Osteocyte (in vitro differentiated cells): Measurements from ENCODE around the gene LCE1A. TPM values are rescaled to one million over a fixed set of nuclear protein-coding genes. Genes with fewer than 3 reads are reported as not detected.

Experiments
- DNase-seq: peaks from one replicate; pipeline ENCODE4 v3.0.0; 2021; ENCODE audit warnings: mixed read lengths; ENCODE audit not compliant: unreplicated experiment; ENCODE audit errors: extremely low spot score
- H3K27ac Mint-ChIP-seq: one replicate; pipeline ENCODE4 v1.8.0; 2021; ENCODE audit warnings: mild to moderate bottlenecking, mixed read lengths; ENCODE audit not compliant: unreplicated experiment
- H3K27me3 Mint-ChIP-seq: one replicate; pipeline ENCODE4 v1.8.0; 2021; ENCODE audit warnings: mixed read lengths; ENCODE audit not compliant: unreplicated experiment
- H3K36me3 Mint-ChIP-seq: one replicate; pipeline ENCODE4 v1.8.0; 2021; ENCODE audit warnings: mixed read lengths; ENCODE audit not compliant: unreplicated experiment
- H3K4me1 Mint-ChIP-seq: one replicate; pipeline ENCODE4 v1.8.0; 2021; ENCODE audit warnings: mixed read lengths; ENCODE audit not compliant: unreplicated experiment
- H3K4me3 Mint-ChIP-seq: one replicate; pipeline ENCODE4 v1.8.0; 2021; ENCODE audit warnings: mild to moderate bottlenecking, moderate library complexity, mixed read lengths; ENCODE audit not compliant: unreplicated experiment
- H3K9me3 Mint-ChIP-seq: one replicate; pipeline ENCODE4 v1.8.0; 2021; ENCODE audit warnings: mixed read lengths; ENCODE audit not compliant: unreplicated experiment
- long read RNA-seq: library from polyadenylated mRNA; unstranded; transcript quantifications from one replicate; pipeline ENCODE4 v2.0.0, GENCODE V29; 2021
- total RNA-seq: library from RNA; stranded (reverse); gene quantifications from 2 replicates; pipeline ENCODE4 v1.2.1, GENCODE V29; 2021
- TF ChIP-seq, protein P1 (sequence below): fragments of 200-600 bp; sonication (generic); IDR thresholded peaks from 2 replicates; pipeline ENCODE4 v1.5.0; 2021; ENCODE audit warnings: antibody characterized with exemption, mild to moderate bottlenecking, moderate library complexity

The LCE1A gene, protein sequence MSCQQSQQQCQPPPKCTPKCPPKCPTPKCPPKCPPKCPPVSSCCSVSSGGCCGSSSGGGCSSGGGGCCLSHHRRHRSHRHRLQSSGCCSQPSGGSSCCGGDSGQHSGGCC
- total RNA-seq, result not detected in 2 replicates
- long read RNA-seq, result 0 reads

DNA sequence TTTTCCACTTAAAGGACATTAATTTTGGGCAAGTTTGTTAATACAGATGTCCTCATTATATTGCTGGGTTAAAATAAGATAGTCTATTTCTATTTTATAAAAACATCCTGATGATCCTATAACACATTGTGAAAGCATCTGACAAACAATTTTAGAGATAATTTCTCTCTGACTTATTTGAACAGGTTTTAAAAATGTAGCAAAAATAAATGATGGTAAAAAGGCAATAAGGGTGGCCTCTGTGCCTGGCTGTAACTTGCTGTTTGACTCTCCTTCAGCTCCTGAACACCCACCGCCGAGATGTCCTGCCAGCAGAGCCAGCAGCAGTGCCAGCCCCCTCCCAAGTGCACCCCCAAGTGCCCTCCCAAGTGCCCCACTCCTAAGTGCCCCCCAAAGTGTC lies at the start of gene LCE1A:
TSS of gene LCE1A (plus strand) at position 301 of the 400 bp plus-strand sequence. CDS start at position 301, 0 bp downstream.
- no peak within 1 kb of the TSS for H3K4me3 Mint-ChIP-seq
- TF ChIP-seq, protein P1, sequence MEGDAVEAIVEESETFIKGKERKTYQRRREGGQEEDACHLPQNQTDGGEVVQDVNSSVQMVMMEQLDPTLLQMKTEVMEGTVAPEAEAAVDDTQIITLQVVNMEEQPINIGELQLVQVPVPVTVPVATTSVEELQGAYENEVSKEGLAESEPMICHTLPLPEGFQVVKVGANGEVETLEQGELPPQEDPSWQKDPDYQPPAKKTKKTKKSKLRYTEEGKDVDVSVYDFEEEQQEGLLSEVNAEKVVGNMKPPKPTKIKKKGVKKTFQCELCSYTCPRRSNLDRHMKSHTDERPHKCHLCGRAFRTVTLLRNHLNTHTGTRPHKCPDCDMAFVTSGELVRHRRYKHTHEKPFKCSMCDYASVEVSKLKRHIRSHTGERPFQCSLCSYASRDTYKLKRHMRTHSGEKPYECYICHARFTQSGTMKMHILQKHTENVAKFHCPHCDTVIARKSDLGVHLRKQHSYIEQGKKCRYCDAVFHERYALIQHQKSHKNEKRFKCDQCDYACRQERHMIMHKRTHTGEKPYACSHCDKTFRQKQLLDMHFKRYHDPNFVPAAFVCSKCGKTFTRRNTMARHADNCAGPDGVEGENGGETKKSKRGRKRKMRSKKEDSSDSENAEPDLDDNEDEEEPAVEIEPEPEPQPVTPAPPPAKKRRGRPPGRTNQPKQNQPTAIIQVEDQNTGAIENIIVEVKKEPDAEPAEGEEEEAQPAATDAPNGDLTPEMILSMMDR, result no peak
- no peaks in the 10 kb centered on the region for H3K4me1 Mint-ChIP-seq
- DNase-seq, result no peak
- H3K27me3 Mint-ChIP-seq, result no peaks in the 10 kb centered on the region
- no peaks in the 10 kb centered on the region for H3K36me3 Mint-ChIP-seq
- peaks cover 4% of the 10 kb centered on the region for H3K9me3 Mint-ChIP-seq
- no peak within 1 kb of the TSS for H3K27ac Mint-ChIP-seq

DNA sequence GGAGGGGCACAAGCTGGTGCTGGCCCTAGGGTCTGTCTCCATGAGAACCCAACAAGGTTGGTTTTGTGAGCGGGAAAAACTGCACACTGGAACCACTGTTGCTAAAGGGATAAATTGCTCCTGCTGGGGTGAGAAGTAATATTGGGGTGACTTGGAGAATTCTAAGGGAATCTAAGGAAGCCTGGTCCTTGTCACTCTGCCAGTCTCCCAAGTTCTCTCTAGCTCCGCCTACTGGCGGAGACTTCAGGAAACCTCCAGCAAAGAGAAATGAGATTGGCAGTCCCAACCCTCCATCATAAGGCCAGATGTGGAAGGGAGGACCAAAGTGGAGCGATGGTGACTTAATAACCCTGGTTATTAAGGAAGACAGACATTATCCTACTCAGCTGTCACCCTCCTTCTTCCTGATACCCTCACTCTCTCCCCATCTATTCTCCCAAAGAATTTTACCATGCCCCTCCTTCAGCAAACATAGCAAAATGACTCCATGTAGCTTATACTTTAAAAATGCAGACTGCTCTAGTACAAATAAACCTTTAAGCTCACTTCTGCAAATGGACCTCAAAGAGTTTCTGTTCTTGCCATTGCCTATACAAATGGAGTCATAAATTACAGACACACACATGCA lies 49.6 kb upstream of the LCE1A start:
- no peaks in the 10 kb centered on the region for H3K4me1 Mint-ChIP-seq
- H3K9me3 Mint-ChIP-seq, result peaks cover 7% of the 10 kb centered on the region
- H3K36me3 Mint-ChIP-seq, result no peaks in the 10 kb centered on the region
- no peak overlapping the region for H3K27ac Mint-ChIP-seq
- TF ChIP-seq, protein P1, result no peak
- no peak for DNase-seq
- no peak overlapping the region for H3K4me3 Mint-ChIP-seq
- no peaks in the 10 kb centered on the region for H3K27me3 Mint-ChIP-seq

DNA sequence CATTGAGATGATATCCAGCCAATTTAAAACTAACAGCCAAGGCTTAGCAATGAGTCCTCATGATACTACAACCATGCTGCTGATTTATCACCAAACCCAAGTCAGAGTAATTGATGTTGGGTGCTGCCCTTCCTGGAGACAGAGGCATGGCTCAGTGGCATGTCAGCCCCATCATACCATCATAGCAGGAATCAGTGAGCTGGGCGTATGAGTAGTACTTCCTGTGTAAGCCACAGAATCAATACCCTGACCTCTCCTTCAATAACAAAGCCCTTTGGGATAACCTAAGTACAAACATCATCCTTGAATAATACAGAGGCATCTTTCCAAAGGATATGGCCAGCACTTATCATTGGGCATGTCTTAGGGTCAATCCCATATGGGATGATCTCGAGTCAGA lies 44.2 kb upstream of the LCE1A start:
- Mint-ChIP-seq H3K9me3 (no peaks in the 10 kb centered on the region), H3K4me3 (no peak overlapping the region)

DNA sequence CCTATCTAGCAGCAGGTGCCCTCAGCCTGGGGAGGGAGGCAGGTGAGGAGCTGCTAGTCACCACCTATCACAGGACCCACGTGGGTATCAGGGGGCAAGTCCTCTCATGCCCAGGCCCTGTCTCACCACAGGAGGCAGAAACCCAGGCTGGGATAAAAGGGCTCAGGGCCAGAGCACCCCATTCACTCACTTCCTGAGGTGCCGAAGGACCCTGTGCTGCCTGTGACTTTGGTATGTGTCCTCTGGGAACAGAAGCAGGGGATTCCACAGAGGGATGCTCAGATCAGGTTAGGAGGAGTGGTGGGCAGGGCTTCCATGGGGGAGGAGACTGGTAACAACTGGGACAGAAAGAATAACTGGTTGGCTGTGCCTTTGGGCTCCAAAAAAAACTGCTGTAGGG lies 41.2 kb upstream of the LCE1A start, which contains the start of gene LCE1E:
TSS of gene LCE1E (plus strand) at position 181 of the 400 bp plus-strand sequence. CDS start 1,043 bp downstream, outside the sequence.
- H3K9me3 Mint-ChIP-seq, result no peaks in the 10 kb centered on the region
- H3K4me1 Mint-ChIP-seq, result no peaks in the 10 kb centered on the region
- H3K36me3 Mint-ChIP-seq, result no peaks in the 10 kb centered on the region
- no peaks in the 10 kb centered on the region for H3K27me3 Mint-ChIP-seq
- no peak within 1 kb of the TSS for H3K4me3 Mint-ChIP-seq
- TF ChIP-seq, protein P1, result no peak
- H3K27ac Mint-ChIP-seq, result no peak within 1 kb of the TSS
- DNase-seq, result no peak

More for the DNA sequence above, 44.2 kb upstream of the LCE1A start:
- Mint-ChIP-seq H3K27me3 (no peaks in the 10 kb centered on the region), H3K4me1 (no peaks in the 10 kb centered on the region), H3K27ac (no peak overlapping the region), H3K36me3 (no peaks in the 10 kb centered on the region)
- TF ChIP-seq, protein P1, result no peak
- no peak for DNase-seq

DNA sequence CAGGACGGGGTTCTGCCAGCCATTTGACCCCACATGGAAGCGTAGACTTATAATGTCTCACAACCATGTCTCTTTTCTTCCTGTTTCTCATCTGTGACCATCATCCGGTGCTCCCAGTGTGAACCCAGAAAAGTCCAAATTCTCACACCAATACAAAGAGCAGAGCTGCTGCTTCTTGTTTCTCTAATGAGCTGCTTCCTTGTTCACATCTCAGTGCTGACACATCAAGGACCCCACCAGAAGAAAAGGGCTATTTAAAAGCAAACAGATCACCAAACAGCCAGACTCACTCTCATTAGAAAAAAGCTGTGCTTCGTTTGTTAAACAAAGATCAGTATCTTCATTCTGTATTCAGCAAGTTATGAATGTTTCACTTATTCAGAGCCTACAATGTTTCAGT lies 31.6 kb upstream of the LCE1A start:
- Mint-ChIP-seq H3K9me3 (no peaks in the 10 kb centered on the region), H3K27ac (no peak overlapping the region)
- TF ChIP-seq, protein P1, result no peak

More for the DNA sequence above, 31.6 kb upstream of the LCE1A start:
- no peak overlapping the region for H3K4me3 Mint-ChIP-seq
- no peak for DNase-seq
- H3K27me3 Mint-ChIP-seq, result no peaks in the 10 kb centered on the region
- no peaks in the 10 kb centered on the region for H3K36me3 Mint-ChIP-seq
- no peaks in the 10 kb centered on the region for H3K4me1 Mint-ChIP-seq
